ENCODE measurements around the gene FAR2. TPM values are rescaled to one million over a fixed set of nuclear protein-coding genes. Genes with fewer than 3 reads are reported as not detected.
"Not testable (repeated sequence)": the region's sequence is repeated elsewhere in the genome, so short reads cannot be mapped to it uniquely, and the experiment has no call there.

The FAR2 gene
- total and polyA plus RNA-seq, 5 experiments from 2014 or later: 0.26 to 0.93 (median 0.60) TPM; not detected in 1

DNA sequence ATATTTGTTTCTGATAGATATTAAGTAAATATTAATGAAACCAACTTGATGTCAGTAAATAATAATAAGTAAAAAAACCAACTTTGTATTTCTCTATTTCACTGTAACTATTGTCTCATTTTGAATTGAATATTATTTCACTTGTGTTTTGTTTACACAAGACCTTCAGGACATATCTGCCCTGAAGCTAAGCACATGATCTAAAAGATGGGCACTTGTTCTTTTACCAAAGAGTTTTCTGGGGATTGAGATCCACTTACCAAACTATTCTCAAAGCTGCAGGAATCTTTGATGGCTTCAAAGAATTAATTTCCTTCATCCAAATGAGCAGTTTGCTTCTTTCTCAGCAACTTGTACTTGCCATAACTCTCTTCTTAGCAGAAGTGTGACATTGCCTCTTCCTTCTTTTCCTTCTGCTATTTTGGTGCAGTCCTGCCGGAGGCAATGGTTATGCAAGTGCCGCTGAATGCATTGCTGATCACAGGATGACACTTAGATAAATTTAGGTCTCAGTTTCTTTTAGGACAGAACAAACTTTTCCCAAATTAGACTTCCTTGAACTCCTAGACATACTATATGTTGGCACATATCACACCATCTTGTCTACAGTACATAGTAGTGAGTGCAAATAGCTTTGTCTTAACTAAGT is 9.2 kb downstream of the FAR2 start:
- Mint-ChIP-seq H3K27ac (no peak overlapping the region), H3K27me3 (no peaks in the 10 kb centered on the region), H3K4me1 (peaks cover 7 to 34% (median 14%) of the 10 kb centered on the region in 4 donors), H3K9me3 (peaks cover 0 to 10% (median 0%) of the 10 kb centered on the region in 9 donors), H3K4me3 (no peak overlapping the region), H3K36me3 (peaks cover 0 to 4% (median 0%) of the 10 kb centered on the region in 3 donors)
- DNase-seq: no peak
- POLR2A ChIA-PET: no interaction called here
- ATAC-seq: no peak

DNA sequence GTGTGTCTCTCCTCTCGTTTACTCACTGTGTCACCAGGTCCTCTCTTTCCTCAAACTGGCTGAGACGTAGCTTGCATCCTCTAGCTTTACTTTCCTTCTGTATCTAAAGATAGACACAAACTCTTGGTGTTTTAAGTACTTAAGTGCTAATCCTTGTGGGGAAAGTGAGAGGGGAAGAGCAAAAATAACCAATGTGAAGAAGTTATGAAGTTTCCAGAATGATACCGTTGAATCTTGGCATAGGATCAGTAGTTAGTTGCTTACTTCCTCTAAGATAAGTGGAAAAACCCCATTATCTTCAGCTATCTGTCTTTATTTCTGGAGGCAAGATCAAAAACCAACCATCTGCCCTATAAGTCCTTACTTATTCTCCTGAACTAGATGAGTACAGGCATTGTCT is 10.6 kb downstream of the FAR2 start:
- H3K9me3 Mint-ChIP-seq: peaks cover 0 to 10% (median 0%) of the 10 kb centered on the region in 9 donors
- no peaks in the 10 kb centered on the region for H3K27me3 Mint-ChIP-seq
- H3K36me3 Mint-ChIP-seq: peaks cover 0 to 4% (median 0%) of the 10 kb centered on the region in 3 donors
- no peak overlapping the region for H3K4me3 Mint-ChIP-seq
- H3K27ac Mint-ChIP-seq: peak overlapping the region in 1 of 10 donors; percentile 10
- DNase-seq (no peak), ATAC-seq (no peak)
- POLR2A ChIA-PET: interaction anchor here (0.6 kb wide), 1 partner anchor 97 kb away, joined by 3 read pairs; no protein-coding TSS in a partner anchor
- peaks cover 4 to 36% (median 14%) of the 10 kb centered on the region in 4 donors for H3K4me1 Mint-ChIP-seq

DNA sequence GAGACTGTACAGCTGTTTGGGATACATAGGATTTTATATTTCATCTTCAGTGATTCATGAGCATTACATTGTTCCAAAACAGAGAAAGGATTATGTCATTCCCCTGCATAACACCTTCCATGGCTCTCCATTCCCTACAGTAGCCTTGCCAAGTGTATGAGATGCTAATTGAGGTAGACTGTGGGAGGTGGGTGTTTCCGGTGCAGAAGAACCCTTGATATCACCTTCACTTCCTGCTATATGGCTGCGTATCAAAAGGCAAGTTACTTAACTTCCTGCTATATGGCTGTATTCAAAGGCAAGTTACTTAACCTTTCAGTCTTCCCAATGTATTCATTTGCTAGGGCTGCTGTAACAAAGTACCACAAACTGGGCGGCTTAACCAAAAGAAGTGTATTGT is 11.2 kb downstream of the FAR2 start:
- DNase-seq: peak in 2 of 10 donors; percentile 8 to 15
- H3K27me3 Mint-ChIP-seq: no peaks in the 10 kb centered on the region
- H3K4me1 Mint-ChIP-seq: peaks cover 4 to 36% (median 14%) of the 10 kb centered on the region in 4 donors
- peak overlapping the region in 3 of 10 donors; percentile 20 to 37 (median 21) for H3K4me3 Mint-ChIP-seq
- POLR2A ChIA-PET: interaction anchor here (0.6 kb wide), 1 partner anchor 96 kb away, joined by 3 read pairs; no protein-coding TSS in a partner anchor
- H3K36me3 Mint-ChIP-seq: peaks cover 0 to 4% (median 0%) of the 10 kb centered on the region in 3 donors
- peaks cover 0 to 10% (median 0%) of the 10 kb centered on the region in 9 donors for H3K9me3 Mint-ChIP-seq
- ATAC-seq: peak; percentile 53 to 69
- H3K27ac Mint-ChIP-seq: peak overlapping the region in 5 of 10 donors; percentile 10 to 71 (median 42)

DNA sequence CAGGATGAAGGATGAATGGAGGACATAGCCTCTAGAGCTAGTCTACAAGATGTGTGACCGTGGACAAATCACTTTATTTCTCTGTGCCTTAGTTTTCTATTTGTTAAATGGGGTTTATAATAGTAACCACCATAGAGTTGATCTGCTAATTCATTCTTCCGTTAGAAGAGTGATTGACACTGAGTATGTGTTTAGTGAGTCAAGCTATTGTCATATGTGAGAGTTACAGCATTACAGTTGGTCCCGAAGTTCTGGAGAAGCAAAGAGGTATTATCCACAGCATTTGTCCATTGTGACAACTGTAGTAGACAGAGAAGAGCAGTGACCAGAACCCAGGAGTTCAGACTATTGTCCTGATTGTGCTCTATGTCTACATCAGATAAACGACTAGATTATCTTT is 14.1 kb downstream of the FAR2 start:
- Mint-ChIP-seq H3K27ac (no peak overlapping the region), H3K9me3 (peaks cover 0 to 10% (median 0%) of the 10 kb centered on the region in 9 donors), H3K4me3 (no peak overlapping the region), H3K36me3 (peaks cover 0 to 4% (median 0%) of the 10 kb centered on the region in 3 donors), H3K27me3 (no peaks in the 10 kb centered on the region), H3K4me1 (peaks cover 4 to 44% (median 14%) of the 10 kb centered on the region in 4 donors)
- DNase-seq (no peak), ATAC-seq (no peak)
- POLR2A ChIA-PET: no interaction called here

DNA sequence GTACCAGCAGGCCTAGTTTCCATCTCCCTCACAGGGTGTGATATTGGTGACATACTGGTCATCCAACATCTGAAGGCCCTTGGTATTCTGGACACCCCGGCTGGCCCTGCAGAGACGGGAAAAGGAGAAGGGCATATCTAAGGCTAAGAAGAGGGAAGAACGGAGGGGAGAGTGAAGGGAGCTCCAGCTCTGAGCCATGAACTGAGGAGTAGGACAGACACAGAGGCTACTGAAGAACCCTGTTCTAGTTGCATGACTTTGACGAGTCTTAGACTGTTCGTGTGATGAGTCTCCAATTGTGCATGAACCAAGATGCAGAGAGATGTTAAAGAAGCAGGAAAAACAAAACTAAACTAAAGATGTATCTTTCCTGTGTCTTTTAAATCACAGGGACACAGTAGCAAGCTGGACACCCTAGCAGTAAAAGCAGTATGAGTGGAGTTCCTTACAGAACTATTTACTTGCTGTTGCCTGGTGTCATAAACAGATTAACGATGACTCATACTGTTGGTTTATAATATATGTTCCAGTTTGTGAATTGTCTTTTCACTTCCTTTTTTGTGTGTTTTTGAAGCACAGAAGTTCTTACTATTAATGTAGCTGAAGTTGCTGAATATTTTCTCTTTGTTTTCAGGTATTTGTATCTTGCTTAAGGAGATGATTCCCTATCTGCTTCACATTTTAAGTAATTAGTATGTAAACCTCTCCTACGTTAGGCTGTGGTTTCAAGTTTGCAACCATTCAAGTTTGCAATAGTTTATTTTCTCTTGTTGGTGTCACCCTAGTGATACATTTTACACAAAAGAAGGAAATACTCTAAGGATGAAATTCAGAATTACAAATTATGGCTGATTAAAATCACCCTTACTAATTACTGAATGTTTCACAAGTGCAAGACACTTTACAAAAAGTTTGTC is 15.7 kb downstream of the FAR2 start:
- POLR2A ChIA-PET: no interaction called here
- H3K4me1 Mint-ChIP-seq: peaks cover 4 to 34% (median 10%) of the 10 kb centered on the region in 4 donors
- DNase-seq (no peak), ATAC-seq (no peak)
- no peaks in the 10 kb centered on the region for H3K27me3 Mint-ChIP-seq
- H3K27ac Mint-ChIP-seq: peak overlapping the region in 2 of 10 donors; percentile 34 to 66
- peaks cover 0 to 2% (median 0%) of the 10 kb centered on the region in 3 donors for H3K36me3 Mint-ChIP-seq
- H3K9me3 Mint-ChIP-seq: peaks cover 0 to 10% (median 0%) of the 10 kb centered on the region in 9 donors
- peak overlapping the region in 1 of 10 donors; percentile 8 for H3K4me3 Mint-ChIP-seq

DNA sequence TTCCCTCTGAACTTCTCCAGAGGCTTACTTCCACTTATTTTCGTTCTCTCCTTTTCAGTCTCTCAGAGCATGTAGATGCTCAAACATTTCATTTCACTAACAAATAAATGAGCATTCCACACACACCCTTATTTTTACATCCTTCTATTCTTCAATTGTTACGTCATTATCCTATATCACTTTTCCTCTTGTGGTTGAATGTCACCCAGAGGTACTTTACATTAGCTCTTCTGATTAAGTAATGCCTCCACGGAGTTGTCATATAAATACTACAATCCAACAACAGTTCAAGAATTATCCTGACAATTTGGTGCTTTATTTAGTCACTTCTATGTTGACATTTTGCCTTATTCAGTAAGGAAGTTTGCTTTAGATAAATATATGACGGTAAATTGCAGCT is 18.4 kb downstream of the FAR2 start:
- DNase-seq (no peak), ATAC-seq (no peak)
- POLR2A ChIA-PET: no interaction called here
- H3K27ac Mint-ChIP-seq: peak overlapping the region in 2 of 10 donors; percentile 0 to 21
- H3K9me3 Mint-ChIP-seq: peaks cover 0 to 2% (median 0%) of the 10 kb centered on the region in 9 donors
- H3K36me3 Mint-ChIP-seq: no peaks in the 10 kb centered on the region
- H3K27me3 Mint-ChIP-seq: no peaks in the 10 kb centered on the region
- H3K4me3 Mint-ChIP-seq: no peak overlapping the region
- peaks cover 0 to 27% (median 4%) of the 10 kb centered on the region in 4 donors for H3K4me1 Mint-ChIP-seq

DNA sequence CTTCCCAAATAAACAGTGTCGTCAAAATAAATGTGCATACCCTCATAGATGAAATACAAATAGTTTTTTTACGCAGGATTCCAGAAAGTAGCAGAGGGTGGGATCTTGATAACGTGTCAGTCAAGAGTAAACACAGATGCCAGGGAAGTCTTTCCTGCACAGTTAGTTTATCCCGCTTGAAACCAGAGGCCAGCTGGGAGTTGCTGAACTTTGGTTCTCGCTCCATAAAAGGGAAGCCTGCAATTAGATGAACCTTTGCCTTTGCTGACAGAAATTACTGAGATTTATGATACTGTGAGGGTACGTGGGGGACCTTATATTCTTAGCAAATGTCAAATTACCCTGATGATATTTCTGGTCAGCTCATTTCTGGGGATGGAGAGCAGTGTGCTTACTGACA is 18.9 kb downstream of the FAR2 start:
- POLR2A ChIA-PET: no interaction called here
- no peak overlapping the region for H3K4me3 Mint-ChIP-seq
- peaks cover 0 to 2% (median 0%) of the 10 kb centered on the region in 9 donors for H3K9me3 Mint-ChIP-seq
- H3K27me3 Mint-ChIP-seq: peaks cover 0 to under 1% (median 0%) of the 10 kb centered on the region in 5 donors
- no peak overlapping the region for H3K27ac Mint-ChIP-seq
- H3K4me1 Mint-ChIP-seq: peaks cover 0 to 27% (median 4%) of the 10 kb centered on the region in 4 donors
- H3K36me3 Mint-ChIP-seq: no peaks in the 10 kb centered on the region
- DNase-seq (no peak), ATAC-seq (no peak)

DNA sequence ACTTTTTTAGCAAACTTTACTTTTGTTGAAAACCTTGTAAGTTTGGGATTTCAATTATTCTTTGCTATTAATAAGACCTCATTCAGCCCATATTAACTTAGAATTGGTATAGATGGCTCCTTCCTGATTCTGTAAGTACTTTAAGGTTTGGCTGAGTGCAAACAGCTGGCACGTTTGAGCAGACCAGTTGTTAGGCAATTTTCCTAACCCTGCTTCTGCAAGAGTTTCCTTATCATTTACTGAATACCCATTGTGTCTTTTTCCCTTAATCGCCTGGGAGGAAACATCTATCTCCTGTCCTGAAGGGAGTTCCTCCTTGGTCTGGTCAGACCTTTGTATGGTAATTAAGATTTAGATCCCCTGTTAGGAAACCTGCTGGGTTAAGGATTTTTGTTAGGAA is 20.9 kb downstream of the FAR2 start:
- H3K27ac Mint-ChIP-seq, POLR2A ChIA-PET, ATAC-seq, H3K4me3 Mint-ChIP-seq, H3K27me3 Mint-ChIP-seq, DNase-seq, H3K36me3 Mint-ChIP-seq, H3K9me3 Mint-ChIP-seq: not testable (repeated sequence)
- peaks cover 0 to 14% (median 4%) of the 10 kb centered on the region in 4 donors for H3K4me1 Mint-ChIP-seq

DNA sequence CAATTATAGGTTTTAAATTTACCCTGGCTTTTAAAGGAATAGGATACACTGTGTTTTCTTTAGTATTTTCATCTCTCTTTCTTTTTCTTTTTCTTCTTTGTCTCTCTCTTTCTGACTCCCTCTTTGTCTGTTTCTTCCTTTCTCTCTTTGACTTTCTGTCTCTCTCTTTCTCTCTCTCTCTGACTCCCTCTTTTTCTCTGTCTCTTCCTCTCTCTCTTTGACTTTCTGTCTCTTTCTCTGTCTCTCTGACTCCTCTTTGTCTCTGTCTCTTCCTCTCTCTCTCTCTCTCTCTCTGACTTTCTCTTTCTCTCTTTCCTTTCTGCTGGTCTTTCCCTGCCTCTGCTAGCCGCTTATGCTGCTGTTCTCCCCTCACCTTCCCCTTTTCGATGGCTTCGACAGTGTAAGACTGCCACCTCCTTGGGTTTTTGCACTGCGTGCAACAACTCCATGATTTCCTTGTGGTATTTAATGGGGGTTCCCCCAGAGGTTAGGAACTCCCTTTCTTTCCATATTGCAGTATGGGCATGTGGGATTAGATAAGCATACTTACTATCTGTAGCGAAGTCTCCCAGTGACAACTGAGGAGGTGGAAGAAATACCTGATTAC is 21.5 kb downstream of the FAR2 start:
- DNase-seq, ATAC-seq, H3K9me3 Mint-ChIP-seq, H3K4me1 Mint-ChIP-seq, POLR2A ChIA-PET, H3K36me3 Mint-ChIP-seq, H3K4me3 Mint-ChIP-seq, H3K27me3 Mint-ChIP-seq: not testable (repeated sequence)
- H3K27ac Mint-ChIP-seq: peak overlapping the region in 3 of 10 donors; percentile 8 to 50 (median 17)

DNA sequence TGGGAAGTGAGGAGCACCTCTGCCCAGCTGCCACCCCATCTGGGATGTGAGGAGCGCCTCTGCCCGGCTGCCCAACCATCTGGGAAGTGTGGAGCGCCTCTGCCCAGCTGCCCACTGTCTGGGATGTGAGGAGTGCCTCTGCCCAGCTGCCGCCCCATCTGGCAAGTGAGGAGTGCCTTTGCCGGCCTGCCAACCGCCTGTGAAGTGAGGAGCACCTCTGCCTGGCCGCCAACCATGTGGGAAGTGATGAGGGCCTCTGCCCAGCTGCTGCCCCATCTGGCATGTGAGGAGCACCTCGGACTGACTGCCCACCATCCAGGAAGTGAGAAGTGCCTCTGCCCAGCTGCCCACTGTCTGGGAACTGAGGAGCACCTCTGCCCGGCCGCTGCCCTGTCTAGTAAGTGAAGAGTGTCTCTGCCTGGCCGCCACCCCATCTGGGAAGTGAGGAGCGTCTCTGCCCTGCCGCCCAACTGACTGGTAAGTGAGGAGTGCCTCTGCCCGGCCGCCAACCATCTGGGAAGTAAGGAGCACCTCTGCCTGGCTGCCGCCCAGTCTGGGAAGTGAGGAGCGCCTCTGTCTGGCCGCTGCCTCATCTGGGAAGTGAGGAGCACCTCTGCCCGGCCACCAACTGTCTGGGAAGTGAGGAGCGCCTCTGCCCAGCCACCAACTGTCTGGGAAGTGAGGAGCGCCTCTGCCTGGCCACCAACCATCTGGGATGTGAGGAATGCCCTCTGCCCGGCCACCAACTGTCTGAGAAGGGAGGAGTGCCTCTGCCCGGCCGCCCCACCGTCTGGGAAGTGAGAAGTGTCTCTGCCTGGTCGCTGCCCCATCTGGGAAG is 22.6 kb downstream of the FAR2 start:
- Mint-ChIP-seq H3K4me1 (peaks cover 0 to 6% (median 3%) of the 10 kb centered on the region in 4 donors), H3K36me3 (no peaks in the 10 kb centered on the region), H3K27me3 (peaks cover 0 to 4% (median 0%) of the 10 kb centered on the region in 5 donors), H3K4me3 (no peak overlapping the region), H3K27ac (no peak overlapping the region), H3K9me3 (peaks cover 0 to 2% (median 0%) of the 10 kb centered on the region in 9 donors)
- ATAC-seq (no peak), DNase-seq (peak in 1 of 10 donors; percentile 60)
- POLR2A ChIA-PET: no interaction called here

DNA sequence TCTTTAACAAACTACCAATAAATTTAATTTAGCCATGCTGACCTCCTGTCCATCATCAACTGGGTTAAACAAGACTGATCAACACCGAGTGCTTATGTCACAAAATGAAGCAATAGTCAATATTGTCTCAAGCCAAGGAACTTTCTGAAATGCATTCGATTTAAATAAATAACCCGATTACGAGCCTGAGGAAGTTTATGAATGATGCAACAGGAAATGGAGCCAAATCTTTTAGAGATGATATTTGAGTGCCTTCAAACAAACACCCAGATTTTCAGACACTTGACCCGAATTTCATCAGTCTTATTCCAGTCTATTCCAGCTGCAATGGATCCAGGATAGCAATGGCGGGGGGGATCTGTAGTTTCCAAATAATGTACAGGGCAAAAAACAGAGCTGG is 27.9 kb downstream of the FAR2 start:
- Mint-ChIP-seq H3K9me3 (peaks cover 0 to 3% (median 0%) of the 10 kb centered on the region in 9 donors), H3K27ac (no peak overlapping the region), H3K4me3 (no peak overlapping the region), H3K4me1 (no peaks in the 10 kb centered on the region), H3K36me3 (no peaks in the 10 kb centered on the region), H3K27me3 (peaks cover 0 to 4% (median 0%) of the 10 kb centered on the region in 5 donors)
- POLR2A ChIA-PET: no interaction called here
- no peak for DNase-seq
- ATAC-seq: no peak

DNA sequence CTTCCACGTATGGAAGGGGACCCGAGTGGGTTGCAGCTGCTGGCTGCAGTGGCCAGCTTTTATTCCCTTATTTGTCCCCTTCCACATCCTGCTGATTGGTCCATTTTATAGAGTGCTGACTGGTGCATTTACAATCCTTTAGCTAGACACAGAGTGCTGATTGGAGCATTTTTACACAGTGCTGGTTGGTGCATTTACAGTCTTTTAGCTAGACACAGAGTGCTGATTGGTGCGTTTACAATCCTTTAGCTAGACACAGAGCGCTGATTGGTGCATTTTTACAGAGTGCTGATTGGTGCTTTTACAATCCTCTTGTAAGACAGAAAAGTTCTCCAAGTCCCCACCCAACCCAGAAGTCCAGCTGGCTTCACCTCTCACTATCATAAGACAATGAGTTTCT is 33.2 kb downstream of the FAR2 start:
- H3K4me3 Mint-ChIP-seq, H3K27ac Mint-ChIP-seq, ATAC-seq, H3K27me3 Mint-ChIP-seq, H3K36me3 Mint-ChIP-seq, DNase-seq, H3K4me1 Mint-ChIP-seq, POLR2A ChIA-PET: not testable (repeated sequence)
- peaks cover 0 to 13% (median 2%) of the 10 kb centered on the region in 9 donors for H3K9me3 Mint-ChIP-seq
